GM12872 (cell line): ENCODE data around the gene FNIP2.

ENCODE experiments used
- CTCF ChIP-seq: IDR thresholded peaks from 3 replicates; pipeline ENCODE4 v1.5.1; 2011; ENCODE audit warnings: low read depth, mild to moderate bottlenecking, low read length, moderate library complexity; ENCODE audit not compliant: insufficient read depth

The FNIP2 gene

GRCh38 chr4:158948071-158948470 is 179.2 kb downstream of the FNIP2 start:
- no peak for TF ChIP-seq CTCF

DNA sequence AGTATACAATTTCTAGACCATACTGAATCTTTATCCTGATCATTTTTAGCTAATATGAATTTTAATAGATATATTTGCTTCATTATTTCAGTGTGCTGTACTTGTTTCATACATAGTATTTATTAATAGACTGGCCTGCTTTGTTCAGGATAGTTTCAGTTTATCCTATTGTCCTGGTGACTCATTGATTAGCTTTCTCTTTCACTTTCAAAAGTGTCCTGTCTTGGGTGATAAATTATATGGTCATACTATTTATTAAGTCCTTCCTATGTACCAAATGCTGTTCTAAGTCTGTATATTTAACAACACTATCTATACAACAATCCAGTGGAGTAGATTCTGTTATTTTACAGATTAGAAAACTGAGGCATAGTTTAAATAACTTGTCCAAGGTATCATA is 180.3 kb downstream of the FNIP2 start:
- no peak for TF ChIP-seq CTCF
